GOT3 (cell line): ENCODE data around the gene SNU13.
"Not testable (repeated sequence)": the region's sequence is repeated elsewhere in the genome, so short reads cannot be mapped to it uniquely, and the experiment has no call there.

ENCODE experiments used
- DNase-seq: peaks from one replicate; lab custom pipeline; 2025; ENCODE audit warnings: mixed read lengths; lab: John Stamatoyannopoulos, UW

The SNU13 gene

GRCh38 chr22:41641854-41642253 is 46.8 kb downstream of the SNU13 start:
- DNase-seq, result no peak

DNA sequence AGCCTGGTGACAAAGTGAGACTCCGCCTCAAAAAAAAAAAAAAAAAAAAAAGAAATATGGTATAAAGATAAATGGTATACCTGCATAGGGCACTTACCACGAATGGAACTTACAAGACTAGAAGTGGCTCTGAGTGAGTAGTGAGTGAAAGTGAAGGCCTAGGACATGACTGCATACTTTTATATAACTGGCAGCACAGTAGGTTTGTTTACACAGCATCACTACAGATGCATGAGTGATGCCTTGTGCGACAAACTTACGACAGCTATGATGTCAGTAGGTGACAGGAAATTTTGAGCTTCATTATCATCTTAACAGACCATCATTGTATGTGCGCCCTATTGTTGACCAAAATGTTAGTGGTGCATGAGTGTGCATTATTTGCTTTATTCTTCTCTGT is 49.9 kb downstream of the SNU13 start:
- DNase-seq, result no peak

- no peak for DNase-seq
Observed at GRCh38 chr22:41638124-41638523, 50.5 kb downstream of the SNU13 start.

GRCh38 chr22:41637623-41638022 is 51.0 kb downstream of the SNU13 start:
- DNase-seq, result not testable (repeated sequence)

- DNase-seq, result no peak
Observed at GRCh38 chr22:41636467-41636866, 52.2 kb downstream of the SNU13 start.

GRCh38 chr22:41634610-41635009 is 54.1 kb downstream of the SNU13 start:
- not testable (repeated sequence) for DNase-seq

GRCh38 chr22:41631615-41632014 is 57.1 kb downstream of the SNU13 start:
- DNase-seq, result not testable (repeated sequence)

- not testable (repeated sequence) for DNase-seq
Observed at GRCh38 chr22:41631115-41631514, 57.6 kb downstream of the SNU13 start.

DNA sequence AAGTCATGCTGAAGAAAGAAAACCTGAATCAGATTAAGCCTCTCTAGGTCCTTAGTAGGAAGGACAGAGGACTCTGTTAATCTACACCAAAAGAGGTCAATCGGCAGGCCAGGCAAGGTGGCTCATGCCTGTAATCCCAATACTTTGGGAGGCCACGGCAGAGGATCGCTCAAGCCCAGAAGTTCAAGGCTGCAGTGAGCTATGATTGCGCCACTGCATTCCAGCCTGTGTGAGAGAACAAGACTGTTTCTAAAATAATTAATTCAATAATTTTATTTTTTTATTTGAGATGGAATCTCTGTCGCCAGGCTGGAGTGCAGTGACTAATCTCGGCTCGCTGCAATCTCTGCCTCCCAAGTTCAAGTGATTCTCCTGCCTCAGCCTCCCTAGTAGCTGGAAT is 63.1 kb downstream of the SNU13 start:
- DNase-seq, result no peak
